HepG2 (cell line): Measurements from ENCODE around the gene CYP4A22. TPM values are rescaled to one million over a fixed set of nuclear protein-coding genes. Genes with fewer than 3 reads are reported as not detected.

ENCODE experiments used
- CEBPB ChIP-seq: IDR thresholded peaks from 2 replicates; pipeline ENCODE4 v1.6.1; 2011; ENCODE audit warnings: low read depth, low read length, improper control_type of control experiment, borderline replicate concordance
- FOXK1 ChIP-seq: sonication (generic); formaldehyde crosslinking; IDR thresholded peaks from 2 replicates; pipeline ENCODE4 v1.4.0; 2020; ENCODE audit warnings: low read depth, missing genetic modification reagents, borderline replicate concordance
- HNRNPUL1 ChIP-seq: fragments of 200-400 bp; formaldehyde crosslinking; IDR thresholded peaks from 2 replicates; pipeline ENCODE4 v1.6.1; 2017; ENCODE audit warnings: low read depth, mild to moderate bottlenecking, low read length, moderate library complexity
- SIN3B ChIP-seq: fragments of 150-350 bp; IDR thresholded peaks from 2 replicates; pipeline ENCODE4 v1.6.1; 2014; ENCODE audit warnings: low read length
- ZNF564 ChIP-seq: sonication (generic); formaldehyde crosslinking; IDR thresholded peaks from 2 replicates; pipeline ENCODE4 v1.8.1; 2023; ENCODE audit warnings: mild to moderate bottlenecking, missing genetic modification reagents
- polyA plus RNA-seq, 8 experiments: library from polyadenylated mRNA; depleted of rRNA in 3 of 8; stranded (reverse) in 7 of 8; unstranded in 1 of 8; fragments of >200 nt; fragmentation: Illumina TruSeq in 4 of 8; extraction: Trizol in 4 of 8; gene quantifications; 2 replicates each; pipeline versions ENCODE4 v1.2.1 to v1.2.3, GENCODE V29; 2011 to 2016; ENCODE audit warnings: low read depth in 4 of 8, missing spikeins in 1 of 8, mixed read lengths in 1 of 8; ENCODE audit not compliant: insufficient read depth in 1 of 8
- total RNA-seq, 5 experiments: library from RNA; depleted of rRNA; stranded (reverse); fragments of >200 nt; fragmentation: Illumina TruSeq; extraction: Trizol; gene quantifications; 2 replicates each; pipeline ENCODE4 v1.2.3, GENCODE V29; 2016; ENCODE audit warnings: low read depth in 1 of 5
- TF ChIP-seq, protein P1 (sequence below): sonication (generic); formaldehyde crosslinking; IDR thresholded peaks from 2 replicates; pipeline ENCODE4 v1.4.0; 2020; ENCODE audit warnings: mild to moderate bottlenecking, missing genetic modification reagents
- TF ChIP-seq, protein P2 (sequence below), 2 experiments: fragments of 450-650 bp in 1 of 2; sonication (generic) in 1 of 2; formaldehyde crosslinking; IDR thresholded peaks; 2 replicates each; pipeline versions ENCODE4 v1.5.0 to v1.8.0; 2020 to 2022; ENCODE audit warnings: mild to moderate bottlenecking in 1 of 2, missing genetic modification reagents in 1 of 2
- TF ChIP-seq, protein P3 (sequence below): IDR thresholded peaks from 2 replicates; pipeline ENCODE4 v1.6.1; 2016; ENCODE audit warnings: missing compliant biosample characterization, missing genetic modification reagents, borderline replicate concordance
- TF ChIP-seq, protein P4 (sequence below): sonication (generic); formaldehyde crosslinking; IDR thresholded peaks from 2 replicates; pipeline ENCODE4 v1.4.0; 2020; ENCODE audit warnings: missing genetic modification reagents
- TF ChIP-seq, protein P5 (sequence below), 2 experiments: sonication (generic) in 1 of 2; formaldehyde crosslinking in 1 of 2; IDR thresholded peaks; 2 replicates each; pipeline versions ENCODE4 v1.6.1 to v1.9.0; 2014 to 2022; ENCODE audit warnings: antibody characterized with exemption in 1 of 2, borderline replicate concordance in 1 of 2, inconsistent platforms in 1 of 2, low read depth in 1 of 2, missing genetic modification reagents in 1 of 2
- TF ChIP-seq, protein P6 (sequence below): sonication (generic); formaldehyde crosslinking; IDR thresholded peaks from 2 replicates; pipeline ENCODE4 v1.5.0; 2020; ENCODE audit warnings: mild to moderate bottlenecking, low read depth, missing genetic modification reagents, borderline replicate concordance

Gene CYP4A22
- total and polyA plus RNA-seq, 2 of the 13 experiments (the other 11 are each of a cell fraction or from before 2014, with no cell fraction given): not detected

DNA sequence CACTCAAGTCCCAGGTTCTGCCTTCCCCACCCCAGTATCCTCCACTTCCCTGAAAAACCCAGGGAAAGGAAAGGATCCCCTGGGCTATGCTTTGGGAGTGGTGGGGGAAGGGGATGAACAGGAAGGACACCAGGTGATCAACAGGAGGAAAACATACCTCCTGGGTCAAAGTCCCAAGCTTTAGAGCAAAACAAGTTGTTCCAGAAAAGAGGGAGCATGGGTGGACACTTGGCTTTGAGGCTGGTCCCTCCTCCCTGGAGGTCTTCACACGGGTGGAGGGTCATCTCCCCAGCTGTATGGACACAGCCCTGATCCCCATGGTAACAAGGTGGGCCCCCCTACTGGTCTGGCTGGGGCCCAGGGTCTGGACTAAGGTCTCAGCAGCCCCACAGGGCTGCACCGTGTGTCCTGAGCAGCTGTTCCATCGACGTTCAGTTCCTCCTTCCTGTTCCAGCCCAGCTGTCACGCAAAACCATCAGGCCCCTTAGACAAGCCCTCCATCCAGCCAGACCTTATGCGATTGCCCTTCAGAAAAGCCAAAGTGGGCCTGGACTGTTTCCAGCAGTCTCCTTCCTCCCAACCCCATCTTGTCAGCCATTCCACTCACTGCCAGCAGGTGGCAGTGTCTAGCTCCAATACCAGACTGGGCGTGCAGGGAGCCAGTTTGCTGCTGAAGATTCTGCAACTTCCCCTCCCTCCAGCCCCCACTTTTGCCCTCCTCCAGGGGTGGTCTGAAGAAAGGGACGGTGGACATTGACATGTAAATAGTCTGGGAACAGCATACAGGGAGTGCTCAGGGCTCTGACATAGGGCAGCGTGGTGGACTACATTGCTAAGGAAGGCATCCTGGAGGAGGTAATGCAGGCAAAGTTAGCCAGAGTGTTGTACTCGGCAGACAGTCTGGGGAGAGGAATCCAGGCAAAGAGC, 55.5 kb downstream of the CYP4A22 start (continued):
- TF ChIP-seq FOXK1 (CRISPR knock-in tag) (no peak; the same call in 1 of the 2 replicates), HNRNPUL1 (no peak), SIN3B (no peak), ZNF564 (CRISPR knock-in tag) (no peak), CEBPB (no peak)
- TF ChIP-seq, protein P1, sequence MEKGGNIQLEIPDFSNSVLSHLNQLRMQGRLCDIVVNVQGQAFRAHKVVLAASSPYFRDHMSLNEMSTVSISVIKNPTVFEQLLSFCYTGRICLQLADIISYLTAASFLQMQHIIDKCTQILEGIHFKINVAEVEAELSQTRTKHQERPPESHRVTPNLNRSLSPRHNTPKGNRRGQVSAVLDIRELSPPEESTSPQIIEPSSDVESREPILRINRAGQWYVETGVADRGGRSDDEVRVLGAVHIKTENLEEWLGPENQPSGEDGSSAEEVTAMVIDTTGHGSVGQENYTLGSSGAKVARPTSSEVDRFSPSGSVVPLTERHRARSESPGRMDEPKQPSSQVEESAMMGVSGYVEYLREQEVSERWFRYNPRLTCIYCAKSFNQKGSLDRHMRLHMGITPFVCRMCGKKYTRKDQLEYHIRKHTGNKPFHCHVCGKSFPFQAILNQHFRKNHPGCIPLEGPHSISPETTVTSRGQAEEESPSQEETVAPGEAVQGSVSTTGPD (CRISPR knock-in tag): no peak
- TF ChIP-seq, protein P2, sequence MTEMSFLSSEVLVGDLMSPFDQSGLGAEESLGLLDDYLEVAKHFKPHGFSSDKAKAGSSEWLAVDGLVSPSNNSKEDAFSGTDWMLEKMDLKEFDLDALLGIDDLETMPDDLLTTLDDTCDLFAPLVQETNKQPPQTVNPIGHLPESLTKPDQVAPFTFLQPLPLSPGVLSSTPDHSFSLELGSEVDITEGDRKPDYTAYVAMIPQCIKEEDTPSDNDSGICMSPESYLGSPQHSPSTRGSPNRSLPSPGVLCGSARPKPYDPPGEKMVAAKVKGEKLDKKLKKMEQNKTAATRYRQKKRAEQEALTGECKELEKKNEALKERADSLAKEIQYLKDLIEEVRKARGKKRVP (CRISPR knock-in tag; IDR thresholded peaks at IDR 0.05): no peak
- TF ChIP-seq, protein P3, sequence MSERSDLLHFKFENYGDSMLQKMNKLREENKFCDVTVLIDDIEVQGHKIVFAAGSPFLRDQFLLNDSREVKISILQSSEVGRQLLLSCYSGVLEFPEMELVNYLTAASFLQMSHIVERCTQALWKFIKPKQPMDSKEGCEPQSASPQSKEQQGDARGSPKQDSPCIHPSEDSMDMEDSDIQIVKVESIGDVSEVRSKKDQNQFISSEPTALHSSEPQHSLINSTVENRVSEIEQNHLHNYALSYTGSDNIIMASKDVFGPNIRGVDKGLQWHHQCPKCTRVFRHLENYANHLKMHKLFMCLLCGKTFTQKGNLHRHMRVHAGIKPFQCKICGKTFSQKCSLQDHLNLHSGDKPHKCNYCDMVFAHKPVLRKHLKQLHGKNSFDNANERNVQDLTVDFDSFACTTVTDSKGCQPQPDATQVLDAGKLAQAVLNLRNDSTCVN (CRISPR knock-in tag): peak; percentile 24; the same call in 1 of the 2 replicates
- TF ChIP-seq, protein P4, sequence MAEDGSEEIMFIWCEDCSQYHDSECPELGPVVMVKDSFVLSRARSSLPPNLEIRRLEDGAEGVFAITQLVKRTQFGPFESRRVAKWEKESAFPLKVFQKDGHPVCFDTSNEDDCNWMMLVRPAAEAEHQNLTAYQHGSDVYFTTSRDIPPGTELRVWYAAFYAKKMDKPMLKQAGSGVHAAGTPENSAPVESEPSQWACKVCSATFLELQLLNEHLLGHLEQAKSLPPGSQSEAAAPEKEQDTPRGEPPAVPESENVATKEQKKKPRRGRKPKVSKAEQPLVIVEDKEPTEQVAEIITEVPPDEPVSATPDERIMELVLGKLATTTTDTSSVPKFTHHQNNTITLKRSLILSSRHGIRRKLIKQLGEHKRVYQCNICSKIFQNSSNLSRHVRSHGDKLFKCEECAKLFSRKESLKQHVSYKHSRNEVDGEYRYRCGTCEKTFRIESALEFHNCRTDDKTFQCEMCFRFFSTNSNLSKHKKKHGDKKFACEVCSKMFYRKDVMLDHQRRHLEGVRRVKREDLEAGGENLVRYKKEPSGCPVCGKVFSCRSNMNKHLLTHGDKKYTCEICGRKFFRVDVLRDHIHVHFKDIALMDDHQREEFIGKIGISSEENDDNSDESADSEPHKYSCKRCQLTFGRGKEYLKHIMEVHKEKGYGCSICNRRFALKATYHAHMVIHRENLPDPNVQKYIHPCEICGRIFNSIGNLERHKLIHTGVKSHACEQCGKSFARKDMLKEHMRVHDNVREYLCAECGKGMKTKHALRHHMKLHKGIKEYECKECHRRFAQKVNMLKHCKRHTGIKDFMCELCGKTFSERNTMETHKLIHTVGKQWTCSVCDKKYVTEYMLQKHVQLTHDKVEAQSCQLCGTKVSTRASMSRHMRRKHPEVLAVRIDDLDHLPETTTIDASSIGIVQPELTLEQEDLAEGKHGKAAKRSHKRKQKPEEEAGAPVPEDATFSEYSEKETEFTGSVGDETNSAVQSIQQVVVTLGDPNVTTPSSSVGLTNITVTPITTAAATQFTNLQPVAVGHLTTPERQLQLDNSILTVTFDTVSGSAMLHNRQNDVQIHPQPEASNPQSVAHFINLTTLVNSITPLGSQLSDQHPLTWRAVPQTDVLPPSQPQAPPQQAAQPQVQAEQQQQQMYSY (CRISPR knock-in tag): no peak
- TF ChIP-seq, protein P5, sequence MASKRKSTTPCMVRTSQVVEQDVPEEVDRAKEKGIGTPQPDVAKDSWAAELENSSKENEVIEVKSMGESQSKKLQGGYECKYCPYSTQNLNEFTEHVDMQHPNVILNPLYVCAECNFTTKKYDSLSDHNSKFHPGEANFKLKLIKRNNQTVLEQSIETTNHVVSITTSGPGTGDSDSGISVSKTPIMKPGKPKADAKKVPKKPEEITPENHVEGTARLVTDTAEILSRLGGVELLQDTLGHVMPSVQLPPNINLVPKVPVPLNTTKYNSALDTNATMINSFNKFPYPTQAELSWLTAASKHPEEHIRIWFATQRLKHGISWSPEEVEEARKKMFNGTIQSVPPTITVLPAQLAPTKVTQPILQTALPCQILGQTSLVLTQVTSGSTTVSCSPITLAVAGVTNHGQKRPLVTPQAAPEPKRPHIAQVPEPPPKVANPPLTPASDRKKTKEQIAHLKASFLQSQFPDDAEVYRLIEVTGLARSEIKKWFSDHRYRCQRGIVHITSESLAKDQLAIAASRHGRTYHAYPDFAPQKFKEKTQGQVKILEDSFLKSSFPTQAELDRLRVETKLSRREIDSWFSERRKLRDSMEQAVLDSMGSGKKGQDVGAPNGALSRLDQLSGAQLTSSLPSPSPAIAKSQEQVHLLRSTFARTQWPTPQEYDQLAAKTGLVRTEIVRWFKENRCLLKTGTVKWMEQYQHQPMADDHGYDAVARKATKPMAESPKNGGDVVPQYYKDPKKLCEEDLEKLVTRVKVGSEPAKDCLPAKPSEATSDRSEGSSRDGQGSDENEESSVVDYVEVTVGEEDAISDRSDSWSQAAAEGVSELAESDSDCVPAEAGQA (IDR thresholded peaks at IDR 0.05; ENCODE audit: low read depth): no peak
- TF ChIP-seq, protein P5 (CRISPR knock-in tag; IDR thresholded peaks at IDR 0.05; ENCODE audit: borderline replicate concordance): peak; percentile 16; the same call in 1 of the 2 replicates
- TF ChIP-seq, protein P6, sequence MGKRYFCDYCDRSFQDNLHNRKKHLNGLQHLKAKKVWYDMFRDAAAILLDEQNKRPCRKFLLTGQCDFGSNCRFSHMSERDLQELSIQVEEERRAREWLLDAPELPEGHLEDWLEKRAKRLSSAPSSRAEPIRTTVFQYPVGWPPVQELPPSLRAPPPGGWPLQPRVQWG (CRISPR knock-in tag): no peak
